CD8-positive, alpha-beta memory T cell (primary cell): ENCODE data around the gene FBXL22. TPM values are rescaled to one million over a fixed set of nuclear protein-coding genes. Genes with fewer than 3 reads are reported as not detected.

ENCODE experiments used
- CTCF ChIA-PET: fragments of 350-600 bp; sonication (Branson Sonifier 250); formaldehyde crosslinking; loops from one replicate; lab custom pipeline; 2021; ENCODE audit warnings: antibody characterized with exemption; lab: Charles Lee
- POLR2A ChIA-PET: fragments of 350-600 bp; sonication (Branson Sonifier 250); formaldehyde crosslinking; loops from one replicate; lab custom pipeline; 2021; ENCODE audit warnings: antibody characterized with exemption; lab: Charles Lee
- DNase-seq, 5 donors: peaks; one replicate each; pipeline versions ENCODE4 v3.0.0 to v3.0.0-alpha.2; 2020 to 2022; ENCODE audit warnings: mixed read lengths in 1 of 5
- H3K27ac ChIP-seq: one replicate; pipeline ENCODE4 v1.7.0; 2013; ENCODE audit warnings: low read depth, mild to moderate bottlenecking, low read length, moderate library complexity
- H3K27me3 ChIP-seq: 2 replicates; pipeline ENCODE4 v1.7.0; 2013; ENCODE audit warnings: low read length, mild to moderate bottlenecking; ENCODE audit not compliant: insufficient read depth, poor library complexity, severe bottlenecking
- H3K36me3 ChIP-seq: 2 replicates; pipeline ENCODE4 v1.7.0; 2013; ENCODE audit warnings: mild to moderate bottlenecking, low read length, moderate library complexity; ENCODE audit not compliant: insufficient read depth
- H3K4me1 ChIP-seq: 2 replicates; pipeline ENCODE4 v1.7.0; 2013; ENCODE audit warnings: mild to moderate bottlenecking, low read length, moderate library complexity; ENCODE audit not compliant: insufficient read depth
- H3K4me3 ChIP-seq: 2 replicates; pipeline ENCODE4 v1.7.0; 2013; ENCODE audit warnings: mild to moderate bottlenecking, low read length
- H3K9me3 ChIP-seq: 2 replicates; pipeline ENCODE4 v1.7.0; 2013; ENCODE audit warnings: mild to moderate bottlenecking, low read length
- H3K27ac Mint-ChIP-seq, 8 donors: one replicate each; pipeline ENCODE4 v1.8.0; 2020 to 2021; ENCODE audit warnings: mixed read lengths in 8 of 8, mild to moderate bottlenecking in 6 of 8, inconsistent platforms in 3 of 8, moderate library complexity in 3 of 8
- H3K27me3 Mint-ChIP-seq, 2 donors: one replicate each; pipeline ENCODE4 v1.8.0; 2020 to 2021; ENCODE audit warnings: mixed read lengths in 2 of 2, mild to moderate bottlenecking in 1 of 2, moderate library complexity in 1 of 2
- H3K36me3 Mint-ChIP-seq, 3 donors: one replicate each; pipeline ENCODE4 v1.8.0; 2020 to 2021; ENCODE audit warnings: mixed read lengths in 3 of 3, inconsistent platforms in 1 of 3, mild to moderate bottlenecking in 1 of 3
- H3K4me1 Mint-ChIP-seq, 3 donors: one replicate each; pipeline ENCODE4 v1.8.0; 2020 to 2021; ENCODE audit warnings: mixed read lengths in 3 of 3, inconsistent platforms in 1 of 3, mild to moderate bottlenecking in 1 of 3
- H3K4me3 Mint-ChIP-seq, 7 donors: one replicate each; pipeline ENCODE4 v1.8.0; 2020 to 2021; ENCODE audit warnings: mixed read lengths in 7 of 7, mild to moderate bottlenecking in 6 of 7, moderate library complexity in 4 of 7, inconsistent platforms in 2 of 7
- H3K9me3 Mint-ChIP-seq, 5 donors: one replicate each; pipeline ENCODE4 v1.8.0; 2020 to 2022; ENCODE audit warnings: mixed read lengths in 5 of 5, mild to moderate bottlenecking in 3 of 5, moderate library complexity in 2 of 5, inconsistent platforms in 1 of 5
- polyA plus RNA-seq: library from polyadenylated mRNA; unstranded; fragments of 300-500 nt; fragmentation: Illumina TruSeq; gene quantifications from one replicate; pipeline ENCODE4 v1.2.3, GENCODE V29; 2021
- total RNA-seq, 2 experiments: library from RNA; stranded (reverse); gene quantifications; one replicate each; pipeline ENCODE4 v1.2.3, GENCODE V29; 2021

FBXL22 gene, protein sequence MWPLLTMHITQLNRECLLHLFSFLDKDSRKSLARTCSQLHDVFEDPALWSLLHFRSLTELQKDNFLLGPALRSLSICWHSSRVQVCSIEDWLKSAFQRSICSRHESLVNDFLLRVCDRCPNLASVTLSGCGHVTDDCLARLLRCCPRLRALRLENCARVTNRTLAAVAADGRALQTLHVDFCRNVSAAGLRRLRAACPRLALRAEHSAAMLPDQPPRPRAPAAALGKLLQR
- total RNA-seq (1 to 10 TPM in 1 of 2 experiments, under 1 TPM in 1; 0.84 to 1.1 TPM), polyA plus RNA-seq (0.97 TPM)

GRCh38 chr15:63597038-63597790, at the start of gene FBXL22:
TSS of gene FBXL22 (plus strand) at chr15:63597387. CDS start at chr15:63597393, 6 bp downstream.
- CTCF ChIA-PET, result interaction anchor here (2.0 to 5.7 kb wide), 2 partner anchors 13 to 131 kb away, joined by 7 to 51 read pairs; no protein-coding TSS in a partner anchor
- H3K36me3 Mint-ChIP-seq, result peaks cover 0 to 30% (median 2%) of the 10 kb centered on the region in 3 donors
- H3K27me3 Mint-ChIP-seq, result no peaks in the 10 kb centered on the region
- H3K27me3 ChIP-seq, result no peaks in the 10 kb centered on the region
- no peaks in the 10 kb centered on the region for H3K9me3 Mint-ChIP-seq
- no peaks in the 10 kb centered on the region for H3K36me3 ChIP-seq
- H3K4me3 ChIP-seq, result no peak within 1 kb of the TSS
- H3K9me3 ChIP-seq, result no peaks in the 10 kb centered on the region
- DNase-seq, result no peak
- no peak within 1 kb of the TSS for H3K27ac ChIP-seq
- peak within 1 kb of the TSS; percentile 55 to 99 (median 86) for H3K27ac Mint-ChIP-seq
- POLR2A ChIA-PET, result interaction anchor here (0.8 kb wide), 1 partner anchor 18 kb away, joined by 3 read pairs; no protein-coding TSS in a partner anchor
- peaks cover 19% of the 10 kb centered on the region for H3K4me1 ChIP-seq
- H3K4me3 Mint-ChIP-seq, result peak within 1 kb of the TSS in 4 of 7 donors; percentile 7 to 100 (median 35)
- peaks cover 41 to 71% (median 58%) of the 10 kb centered on the region in 3 donors for H3K4me1 Mint-ChIP-seq

- H3K9me3 ChIP-seq, result no peaks in the 10 kb centered on the region
- Mint-ChIP-seq H3K4me1 (peaks cover 38 to 76% (median 69%) of the 10 kb centered on the region in 3 donors), H3K9me3 (no peaks in the 10 kb centered on the region), H3K4me3 (peak overlapping the region in 1 of 7 donors; percentile 63), H3K27ac (no peak overlapping the region), H3K27me3 (no peaks in the 10 kb centered on the region), H3K36me3 (peaks cover 0 to 47% (median 4%) of the 10 kb centered on the region in 3 donors)
- ChIA-PET POLR2A (no interaction called here), CTCF (interaction anchor here (0.8 to 1.3 kb wide), 3 partner anchors 33 to 85 kb away, joined by 3 read pairs; no protein-coding TSS in a partner anchor)
- peaks cover 11% of the 10 kb centered on the region for H3K4me1 ChIP-seq
- no peaks in the 10 kb centered on the region for H3K27me3 ChIP-seq
- DNase-seq, result no peak
- H3K36me3 ChIP-seq, result peaks cover 8% of the 10 kb centered on the region
- no peak overlapping the region for H3K27ac ChIP-seq
- no peak overlapping the region for H3K4me3 ChIP-seq
These were observed 45.8 kb upstream of the FBXL22 start for GRCh38 chr15:63551400-63551799.

- H3K27ac ChIP-seq, result no peak overlapping the region
These were observed 43.8 kb upstream of the FBXL22 start for GRCh38 chr15:63553388-63553791.

DNA sequence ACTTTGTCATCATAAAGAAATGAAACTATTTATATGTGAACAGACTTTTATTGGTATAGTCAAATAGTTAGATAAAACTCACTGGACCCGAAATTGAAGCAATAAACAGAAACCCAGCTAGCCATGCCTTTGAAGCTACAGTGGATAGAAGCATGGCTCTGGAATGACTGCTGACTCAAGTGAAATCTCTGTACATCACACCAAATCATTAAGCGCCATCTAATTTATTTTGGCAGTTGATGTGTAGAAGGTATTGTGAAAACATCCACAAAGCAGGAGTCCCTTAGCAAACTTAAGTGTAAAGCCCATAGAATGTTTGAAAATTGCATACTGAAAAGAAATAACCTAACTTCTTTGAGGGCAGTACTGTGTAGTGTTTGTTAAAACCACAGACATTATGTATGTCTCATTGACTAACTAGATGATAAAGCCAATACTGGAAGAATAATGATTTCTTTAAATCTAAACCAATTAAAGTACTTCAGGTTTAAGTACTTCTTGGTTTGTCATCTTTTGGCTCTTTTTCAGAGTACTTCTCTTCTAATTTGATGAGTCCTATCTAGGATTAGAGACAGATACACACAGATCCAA, 42.8 kb upstream of the FBXL22 start:
- ChIA-PET POLR2A (no interaction called here), CTCF (interaction anchor here (1.7 to 2.2 kb wide), 2 partner anchors 49 to 88 kb away, joined by 6 to 9 read pairs; no protein-coding TSS in a partner anchor)
- DNase-seq, result no peak
- no peaks in the 10 kb centered on the region for H3K9me3 ChIP-seq
- Mint-ChIP-seq H3K4me3 (no peak overlapping the region), H3K27me3 (no peaks in the 10 kb centered on the region), H3K27ac (peak overlapping the region in 7 of 8 donors; percentile 20 to 76 (median 53)), H3K4me1 (peaks cover 42 to 74% (median 74%) of the 10 kb centered on the region in 3 donors), H3K9me3 (no peaks in the 10 kb centered on the region), H3K36me3 (peaks cover 5 to 64% (median 15%) of the 10 kb centered on the region in 3 donors)
- H3K36me3 ChIP-seq, result peaks cover 16% of the 10 kb centered on the region
- H3K27me3 ChIP-seq, result no peaks in the 10 kb centered on the region
- H3K4me1 ChIP-seq, result peaks cover 11% of the 10 kb centered on the region
- no peak overlapping the region for H3K4me3 ChIP-seq
- no peak overlapping the region for H3K27ac ChIP-seq

More at GRCh38 chr15:63553388-63553791, 43.8 kb upstream of the FBXL22 start:
- no peaks in the 10 kb centered on the region for H3K9me3 Mint-ChIP-seq
- no peaks in the 10 kb centered on the region for H3K9me3 ChIP-seq
- ChIA-PET POLR2A (interaction anchor here (1.2 kb wide), 1 partner anchor 48 kb away, joined by 6 read pairs; the partner anchor contains the start of gene USP3), CTCF (interaction anchor here (1.1 to 2.2 kb wide), 6 partner anchors 14 to 87 kb away, joined by 3 to 9 read pairs (median 4); no protein-coding TSS in a partner anchor)
- peak overlapping the region; percentile 12 to 81 (median 72) for H3K27ac Mint-ChIP-seq
- H3K36me3 ChIP-seq, result peaks cover 13% of the 10 kb centered on the region
- H3K4me3 ChIP-seq, result no peak overlapping the region
- peaks cover 11% of the 10 kb centered on the region for H3K4me1 ChIP-seq
- no peaks in the 10 kb centered on the region for H3K27me3 ChIP-seq
- H3K36me3 Mint-ChIP-seq, result peaks cover 5 to 57% (median 12%) of the 10 kb centered on the region in 3 donors
- no peak for DNase-seq
- H3K27me3 Mint-ChIP-seq, result no peaks in the 10 kb centered on the region
- peak overlapping the region in 1 of 7 donors; percentile 27 for H3K4me3 Mint-ChIP-seq
- H3K4me1 Mint-ChIP-seq, result peaks cover 43 to 75% (median 71%) of the 10 kb centered on the region in 3 donors

DNA sequence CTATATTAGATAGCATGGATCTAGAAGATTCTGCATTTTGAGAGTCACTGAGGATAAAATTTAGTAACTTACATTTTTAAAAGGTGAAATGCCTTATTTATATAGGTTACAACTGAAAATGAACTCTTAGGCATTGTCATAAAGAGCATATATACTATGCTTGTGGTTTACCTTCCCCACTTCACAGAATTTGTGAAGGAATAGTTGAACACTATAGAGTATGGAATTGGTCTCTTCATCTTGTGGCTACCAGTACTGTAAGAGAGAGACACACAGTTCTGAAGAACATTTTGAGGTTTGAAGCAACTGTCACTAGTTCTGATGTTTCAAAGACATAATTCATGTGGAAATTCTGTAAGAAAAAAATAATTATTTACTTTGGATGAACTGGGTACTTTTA, 41.7 kb upstream of the FBXL22 start:
- peaks cover 5 to 66% (median 15%) of the 10 kb centered on the region in 3 donors for H3K36me3 Mint-ChIP-seq

GRCh38 chr15:63556246-63556645, 40.9 kb upstream of the FBXL22 start:
- no peaks in the 10 kb centered on the region for H3K9me3 Mint-ChIP-seq
- peak overlapping the region in 6 of 8 donors; percentile 8 to 84 (median 44) for H3K27ac Mint-ChIP-seq
- Histone ChIP-seq H3K27me3 (no peaks in the 10 kb centered on the region), H3K27ac (no peak overlapping the region), H3K4me3 (no peak overlapping the region), H3K9me3 (no peaks in the 10 kb centered on the region), H3K4me1 (peaks cover 11% of the 10 kb centered on the region), H3K36me3 (peaks cover 29% of the 10 kb centered on the region)
- ChIA-PET CTCF (interaction anchor here (0.8 to 3.1 kb wide), 3 partner anchors 10 to 90 kb away, joined by 3 to 9 read pairs (median 4); no protein-coding TSS in a partner anchor), POLR2A (no interaction called here)
- H3K4me1 Mint-ChIP-seq, result peaks cover 43 to 76% (median 75%) of the 10 kb centered on the region in 3 donors
- peaks cover 5 to 74% (median 20%) of the 10 kb centered on the region in 3 donors for H3K36me3 Mint-ChIP-seq
- H3K4me3 Mint-ChIP-seq, result no peak overlapping the region
- H3K27me3 Mint-ChIP-seq, result no peaks in the 10 kb centered on the region
- no peak for DNase-seq

More for the DNA sequence above, 41.7 kb upstream of the FBXL22 start:
- Histone ChIP-seq H3K27me3 (no peaks in the 10 kb centered on the region), H3K27ac (no peak overlapping the region), H3K36me3 (peaks cover 24% of the 10 kb centered on the region), H3K9me3 (no peaks in the 10 kb centered on the region), H3K4me1 (peaks cover 11% of the 10 kb centered on the region), H3K4me3 (no peak overlapping the region)
- Mint-ChIP-seq H3K9me3 (no peaks in the 10 kb centered on the region), H3K4me1 (peaks cover 39 to 69% (median 68%) of the 10 kb centered on the region in 3 donors), H3K27ac (peak overlapping the region in 3 of 8 donors; percentile 39 to 76 (median 60)), H3K4me3 (peak overlapping the region in 1 of 7 donors; percentile 9), H3K27me3 (no peaks in the 10 kb centered on the region)
- DNase-seq, result no peak
- ChIA-PET POLR2A (no interaction called here), CTCF (interaction anchor here (0.8 kb wide), 1 partner anchor 68 kb away, joined by 4 read pairs; no protein-coding TSS in a partner anchor)

- Mint-ChIP-seq H3K27me3 (no peaks in the 10 kb centered on the region), H3K27ac (peak overlapping the region in 3 of 8 donors; percentile 24 to 90 (median 83)), H3K4me3 (no peak overlapping the region), H3K9me3 (no peaks in the 10 kb centered on the region), H3K4me1 (peaks cover 43 to 76% (median 74%) of the 10 kb centered on the region in 3 donors), H3K36me3 (peaks cover 5 to 78% (median 22%) of the 10 kb centered on the region in 3 donors)
- peaks cover 11% of the 10 kb centered on the region for H3K4me1 ChIP-seq
- H3K4me3 ChIP-seq, result no peak overlapping the region
- ChIA-PET CTCF (interaction anchor here (1.3 to 3.1 kb wide), 2 partner anchors 10 to 90 kb away, joined by 3 to 9 read pairs; no protein-coding TSS in a partner anchor), POLR2A (no interaction called here)
- H3K27ac ChIP-seq, result no peak overlapping the region
- no peak for DNase-seq
- no peaks in the 10 kb centered on the region for H3K27me3 ChIP-seq
- H3K9me3 ChIP-seq, result no peaks in the 10 kb centered on the region
- H3K36me3 ChIP-seq, result peaks cover 29% of the 10 kb centered on the region
These were observed 40.5 kb upstream of the FBXL22 start for GRCh38 chr15:63556736-63557135.
